Naive thymus-derived CD4-positive, alpha-beta T cell (primary cell): Measurements from ENCODE around the gene NPEPPS. TPM values are rescaled to one million over a fixed set of nuclear protein-coding genes. Genes with fewer than 3 reads are reported as not detected.

Experiments
- ATAC-seq: fragments of 150-1000 bp; cut with Tn5 transposase; 2 replicates; pipeline ENCODE4 v1.10.0; 2021; ENCODE audit warnings: mild to moderate bottlenecking, moderate library complexity
- CTCF ChIA-PET: fragments of 350-600 bp; sonication (Branson Sonifier 250); formaldehyde crosslinking; loops from one replicate; lab custom pipeline; 2021; ENCODE audit warnings: antibody characterized with exemption; lab: Charles Lee
- POLR2A ChIA-PET: fragments of 350-600 bp; sonication (Branson Sonifier 250); formaldehyde crosslinking; loops from one replicate; lab custom pipeline; 2021; ENCODE audit warnings: antibody characterized with exemption, inconsistent platforms; lab: Charles Lee
- DNase-seq, 9 donors: peaks; one replicate each; pipeline versions ENCODE4 v3.0.0 to v3.0.0-alpha.2; 2020 to 2022; ENCODE audit warnings: mixed read lengths in 1 of 9
- H3K27ac ChIP-seq: one replicate; pipeline ENCODE4 v1.7.0; 2013; ENCODE audit warnings: mild to moderate bottlenecking, low read depth, low read length, moderate library complexity
- H3K27me3 ChIP-seq, 2 donors: one replicate each; pipeline ENCODE4 v1.7.0; 2013; ENCODE audit warnings: low read length in 2 of 2, mild to moderate bottlenecking in 2 of 2, moderate library complexity in 2 of 2; ENCODE audit not compliant: control insufficient read depth in 2 of 2, insufficient read depth in 2 of 2
- H3K36me3 ChIP-seq, 3 experiments: 1 replicate in 2 of 3; 2 replicates in 1 of 3; pipeline ENCODE4 v1.7.0; 2013; ENCODE audit warnings: low read length in 3 of 3, mild to moderate bottlenecking in 3 of 3, moderate library complexity in 1 of 3; ENCODE audit not compliant: insufficient read depth in 3 of 3, control insufficient read depth in 2 of 3
- H3K4me1 ChIP-seq, 2 donors: one replicate each; pipeline ENCODE4 v1.7.0; 2013; ENCODE audit warnings: low read length in 2 of 2, mild to moderate bottlenecking in 2 of 2, moderate library complexity in 1 of 2; ENCODE audit not compliant: control insufficient read depth in 2 of 2, insufficient read depth in 2 of 2
- H3K4me3 ChIP-seq: 2 replicates; pipeline ENCODE4 v1.7.0; 2013; ENCODE audit warnings: mild to moderate bottlenecking, low read length
- H3K9me3 ChIP-seq, 3 experiments: 1 replicate in 2 of 3; 2 replicates in 1 of 3; pipeline ENCODE4 v1.7.0; 2013; ENCODE audit warnings: low read length in 3 of 3; ENCODE audit not compliant: control insufficient read depth in 2 of 3
- H3K27ac Mint-ChIP-seq, 9 donors: one replicate each; pipeline ENCODE4 v1.8.0; 2020 to 2022; ENCODE audit warnings: mixed read lengths in 9 of 9, mild to moderate bottlenecking in 8 of 9, moderate library complexity in 5 of 9, inconsistent platforms in 2 of 9
- H3K27me3 Mint-ChIP-seq, 5 donors: one replicate each; pipeline ENCODE4 v1.8.0; 2021 to 2022; ENCODE audit warnings: mixed read lengths in 5 of 5, mild to moderate bottlenecking in 1 of 5
- H3K36me3 Mint-ChIP-seq, 5 donors: one replicate each; pipeline ENCODE4 v1.8.0; 2020 to 2022; ENCODE audit warnings: mixed read lengths in 5 of 5, mild to moderate bottlenecking in 3 of 5, inconsistent platforms in 1 of 5
- H3K4me1 Mint-ChIP-seq, 7 donors: one replicate each; pipeline ENCODE4 v1.8.0; 2020 to 2022; ENCODE audit warnings: mixed read lengths in 7 of 7, mild to moderate bottlenecking in 3 of 7, inconsistent platforms in 1 of 7
- H3K4me3 Mint-ChIP-seq, 10 donors: one replicate each; pipeline ENCODE4 v1.8.0; 2020 to 2022; ENCODE audit warnings: mild to moderate bottlenecking in 10 of 10, mixed read lengths in 10 of 10, moderate library complexity in 6 of 10, inconsistent platforms in 2 of 10
- H3K9me3 Mint-ChIP-seq, 11 donors: one replicate each; pipeline ENCODE4 v1.8.0; 2020 to 2022; ENCODE audit warnings: mixed read lengths in 11 of 11, mild to moderate bottlenecking in 4 of 11, inconsistent platforms in 1 of 11, moderate library complexity in 1 of 11
- intact Hi-C, 2 donors: fragments of 100-400 bp; cut with micrococcal nuclease; formaldehyde crosslinking; loops; one replicate each; pipeline ENCODE4 v1.15.1; 2023
- polyA plus RNA-seq, 2 donors: library from polyadenylated mRNA; unstranded; fragments of 300-500 nt; fragmentation: Illumina TruSeq; gene quantifications; one replicate each; pipeline ENCODE4 v1.2.3, GENCODE V29; 2021
- total RNA-seq, 6 experiments: library from RNA in 5 of 6; stranded (reverse) in 5 of 6; gene quantifications; 1 replicate in 5 of 6; 2 replicates in 1 of 6; pipeline ENCODE4 v1.2.3 and lab custom pipeline; 2021 to 2026

The NPEPPS gene
- total and polyA plus RNA-seq, 7 experiments from 2014 or later: 33.6 to 129 (median 87.6) TPM

DNA sequence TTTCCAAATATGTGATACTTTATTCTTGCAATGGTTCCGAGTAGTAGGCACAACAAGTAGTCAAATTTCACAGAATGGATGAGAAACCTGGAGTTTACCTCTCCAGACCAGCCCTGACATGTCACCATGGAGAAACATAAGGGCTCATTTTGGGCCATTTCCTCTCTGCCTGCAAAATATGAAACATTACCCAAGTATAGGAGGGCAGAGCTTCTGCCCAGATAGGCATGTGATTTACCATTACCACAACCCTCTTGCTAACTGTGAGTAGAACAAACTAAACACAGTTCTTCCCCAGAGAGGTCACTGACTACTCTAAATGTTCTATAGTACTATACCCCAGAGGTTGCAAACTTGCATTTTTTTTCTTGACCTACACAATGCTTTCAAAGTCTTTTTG, 103.1 kb downstream of the NPEPPS start:
- no peak overlapping the region for H3K4me3 ChIP-seq
- Mint-ChIP-seq H3K27ac (no peak overlapping the region), H3K9me3 (no peaks in the 10 kb centered on the region), H3K36me3 (peaks cover 3 to 16% (median 7%) of the 10 kb centered on the region in 5 donors), H3K4me1 (peaks cover 6 to 16% (median 8%) of the 10 kb centered on the region in 7 donors), H3K27me3 (no peaks in the 10 kb centered on the region), H3K4me3 (no peak overlapping the region)
- no peaks in the 10 kb centered on the region for H3K27me3 ChIP-seq
- DNase-seq (no peak), ATAC-seq (no peak)
- H3K27ac ChIP-seq: no peak overlapping the region
- no peaks in the 10 kb centered on the region for H3K4me1 ChIP-seq
- H3K9me3 ChIP-seq: no peaks in the 10 kb centered on the region
- intact Hi-C loops: no loop called here
- ChIA-PET CTCF (no interaction called here), POLR2A (no interaction called here)
- peaks cover 0 to 8% (median 0%) of the 10 kb centered on the region in 3 experiments for H3K36me3 ChIP-seq

DNA sequence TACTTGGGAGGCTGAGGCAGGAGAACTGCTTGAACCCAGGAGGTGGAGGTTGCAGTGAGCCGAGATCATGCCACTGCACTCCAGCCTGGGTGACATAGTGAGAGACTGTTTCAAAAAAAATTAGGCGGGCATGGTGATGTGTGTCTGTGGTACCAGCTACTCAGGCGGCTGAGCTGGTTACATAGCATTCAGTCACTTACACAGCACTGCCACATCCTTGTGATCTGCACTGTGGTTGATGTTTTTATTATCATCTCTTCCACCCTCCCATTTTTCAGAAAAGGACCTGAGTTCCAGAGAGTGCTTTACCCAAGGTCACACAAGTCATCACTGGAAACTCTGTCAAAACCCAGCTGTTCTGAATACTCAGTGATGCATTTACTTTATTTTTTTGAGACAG, 104.0 kb downstream of the NPEPPS start:
- Histone ChIP-seq H3K4me1 (no peaks in the 10 kb centered on the region), H3K27me3 (no peaks in the 10 kb centered on the region), H3K27ac (no peak overlapping the region), H3K4me3 (no peak overlapping the region), H3K9me3 (no peaks in the 10 kb centered on the region), H3K36me3 (peaks cover 0 to 8% (median 0%) of the 10 kb centered on the region in 3 experiments)
- ATAC-seq: peak; percentile 61
- Mint-ChIP-seq H3K4me3 (no peak overlapping the region), H3K27ac (no peak overlapping the region), H3K27me3 (no peaks in the 10 kb centered on the region), H3K9me3 (no peaks in the 10 kb centered on the region), H3K36me3 (peaks cover 3 to 16% (median 7%) of the 10 kb centered on the region in 5 donors), H3K4me1 (peaks cover 6 to 16% (median 8%) of the 10 kb centered on the region in 7 donors)
- no peak for DNase-seq
- CTCF ChIA-PET: no interaction called here
- POLR2A ChIA-PET: no interaction called here
- intact Hi-C loops: no loop called here

DNA sequence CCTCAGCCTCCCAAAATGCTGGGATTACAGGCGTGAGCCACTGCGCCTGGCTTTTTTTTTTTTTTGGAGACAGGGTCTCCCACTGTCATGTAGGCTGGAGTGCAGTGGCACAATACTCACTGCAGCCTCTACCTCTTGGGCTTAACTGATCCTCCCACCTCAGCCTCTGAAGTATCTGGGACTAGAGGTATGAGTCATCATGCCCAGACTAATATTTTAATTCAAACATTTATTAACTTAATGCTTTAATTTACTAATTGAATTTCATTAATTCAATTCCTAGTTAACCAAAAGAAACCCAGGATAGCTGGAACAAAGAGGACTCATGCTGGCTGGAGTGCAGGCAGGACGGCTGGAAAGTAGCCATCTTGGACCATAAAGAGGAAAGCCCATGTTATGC, 104.8 kb downstream of the NPEPPS start:
- Mint-ChIP-seq H3K9me3 (no peaks in the 10 kb centered on the region), H3K4me1 (peaks cover 6 to 16% (median 8%) of the 10 kb centered on the region in 7 donors), H3K27me3 (no peaks in the 10 kb centered on the region), H3K4me3 (no peak overlapping the region), H3K27ac (no peak overlapping the region), H3K36me3 (peaks cover 3 to 15% (median 7%) of the 10 kb centered on the region in 5 donors)
- Histone ChIP-seq H3K27ac (no peak overlapping the region), H3K9me3 (no peaks in the 10 kb centered on the region), H3K27me3 (no peaks in the 10 kb centered on the region), H3K4me1 (no peaks in the 10 kb centered on the region), H3K36me3 (peaks cover 0 to 5% (median 0%) of the 10 kb centered on the region in 3 experiments), H3K4me3 (no peak overlapping the region)
- ATAC-seq (no peak), DNase-seq (no peak)
- ChIA-PET POLR2A (interaction anchor here (0.6 to 1.5 kb wide), 2 partner anchors 11 to 36 kb away, joined by 3 read pairs; no protein-coding TSS in a partner anchor), CTCF (no interaction called here)
- intact Hi-C loops: no loop called here

DNA sequence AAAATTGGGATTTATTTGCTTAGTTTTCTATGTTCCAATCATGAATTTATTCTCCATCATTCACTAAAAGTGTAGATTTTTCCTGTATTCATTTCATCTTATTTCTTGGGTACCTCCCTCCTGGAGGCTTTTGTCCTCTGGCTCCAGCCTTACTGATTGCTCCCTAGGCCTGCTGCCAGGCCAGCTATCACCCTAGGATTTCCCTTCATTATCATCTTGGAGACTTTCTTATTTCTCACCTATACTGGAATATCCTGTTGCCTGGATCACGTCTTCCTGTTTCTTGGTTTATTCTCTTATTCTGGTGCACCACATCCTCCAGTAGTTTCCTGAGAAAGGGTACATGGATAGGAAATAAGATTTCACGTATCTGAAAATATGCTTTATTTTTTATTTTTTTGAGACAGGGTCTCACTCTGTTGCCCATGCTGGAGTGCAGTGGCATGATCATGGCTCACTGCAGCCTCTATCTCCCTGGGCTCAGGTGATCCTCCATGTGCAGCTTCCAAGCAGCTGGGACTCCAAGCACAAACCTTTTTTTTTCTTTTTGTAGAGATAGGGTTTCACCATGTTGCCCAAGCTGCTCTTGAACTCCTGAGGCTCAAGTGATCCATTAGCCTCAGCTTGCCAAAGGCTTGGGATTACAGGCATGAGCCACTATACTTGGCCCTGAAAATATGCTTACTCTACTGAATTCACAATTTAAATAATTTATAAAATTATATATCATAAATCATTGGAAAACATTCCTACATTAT, 105.5 kb downstream of the NPEPPS start:
- Mint-ChIP-seq H3K27ac (peak overlapping the region in 4 of 9 donors; percentile 26 to 59 (median 44)), H3K36me3 (peaks cover 0 to 10% (median 5%) of the 10 kb centered on the region in 5 donors), H3K27me3 (no peaks in the 10 kb centered on the region), H3K4me1 (peaks cover 6 to 13% (median 8%) of the 10 kb centered on the region in 7 donors), H3K4me3 (peak overlapping the region in 4 of 10 donors; percentile 22 to 54 (median 36)), H3K9me3 (no peaks in the 10 kb centered on the region)
- peaks cover 0 to 5% (median 0%) of the 10 kb centered on the region in 3 experiments for H3K36me3 ChIP-seq
- H3K4me1 ChIP-seq: no peaks in the 10 kb centered on the region
- ATAC-seq (no peak), DNase-seq (no peak)
- CTCF ChIA-PET: interaction anchor here (0.6 kb wide), 1 partner anchor 9 kb away, joined by 3 read pairs; no protein-coding TSS in a partner anchor
- H3K27ac ChIP-seq: no peak overlapping the region
- intact Hi-C loops: no loop called here
- POLR2A ChIA-PET: interaction anchor here (1.5 kb wide), 1 partner anchor 11 kb away, joined by 3 read pairs; no protein-coding TSS in a partner anchor
- H3K27me3 ChIP-seq: no peaks in the 10 kb centered on the region
- H3K4me3 ChIP-seq: no peak overlapping the region
- H3K9me3 ChIP-seq: no peaks in the 10 kb centered on the region

DNA sequence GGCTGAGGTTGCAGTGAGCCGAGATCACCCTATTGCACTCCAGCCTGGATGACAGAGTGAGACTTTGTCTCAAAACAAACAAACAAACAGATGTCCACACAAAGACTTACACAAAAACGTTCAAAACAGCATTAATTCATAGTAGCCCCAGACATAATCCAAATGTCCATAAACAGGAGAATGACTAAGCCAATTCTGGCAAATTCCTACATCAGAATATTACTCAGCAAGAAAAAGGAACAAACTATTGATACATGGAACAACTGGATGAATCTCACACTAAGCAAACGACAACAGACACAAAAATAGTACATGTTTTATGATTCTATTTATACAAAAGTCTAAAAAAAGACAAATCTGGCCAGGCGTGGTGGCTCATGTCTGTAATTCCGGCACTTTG, 108.0 kb downstream of the NPEPPS start:
- Mint-ChIP-seq H3K27ac (peak overlapping the region in 2 of 9 donors; percentile 50 to 70), H3K9me3 (no peaks in the 10 kb centered on the region), H3K4me3 (no peak overlapping the region), H3K27me3 (no peaks in the 10 kb centered on the region), H3K4me1 (peaks cover 7 to 13% (median 9%) of the 10 kb centered on the region in 7 donors), H3K36me3 (peaks cover 0 to 10% (median 5%) of the 10 kb centered on the region in 5 donors)
- Histone ChIP-seq H3K9me3 (no peaks in the 10 kb centered on the region), H3K4me1 (no peaks in the 10 kb centered on the region), H3K4me3 (no peak overlapping the region), H3K36me3 (peaks cover 0 to 2% (median 0%) of the 10 kb centered on the region in 3 experiments), H3K27me3 (no peaks in the 10 kb centered on the region), H3K27ac (no peak overlapping the region)
- ChIA-PET CTCF (no interaction called here), POLR2A (interaction anchor here (0.7 kb wide), 1 partner anchor 86 kb away, joined by 3 read pairs; no protein-coding TSS in a partner anchor)
- ATAC-seq (no peak), DNase-seq (no peak)
- intact Hi-C loops: no loop called here

DNA sequence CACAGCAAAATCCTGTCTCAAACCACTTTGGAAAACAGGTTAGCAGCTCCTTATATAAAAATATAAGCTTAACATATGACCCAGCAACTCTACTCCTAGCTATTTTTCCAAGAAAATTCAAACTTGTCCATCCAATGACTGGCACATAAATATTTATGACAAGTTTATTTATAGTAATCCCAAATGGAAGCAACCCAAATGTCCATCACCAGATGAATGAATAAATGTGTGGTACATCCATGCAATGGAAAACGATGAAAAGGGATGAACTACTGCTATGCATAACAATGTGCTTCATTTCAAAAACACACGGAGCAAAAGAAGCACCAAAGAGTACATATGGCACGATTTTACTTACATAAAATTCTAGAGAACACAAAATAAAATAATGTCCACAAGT, 109.2 kb downstream of the NPEPPS start:
- ChIA-PET POLR2A (no interaction called here), CTCF (no interaction called here)
- Mint-ChIP-seq H3K4me1 (peaks cover 11 to 16% (median 13%) of the 10 kb centered on the region in 7 donors), H3K4me3 (no peak overlapping the region), H3K27me3 (no peaks in the 10 kb centered on the region), H3K27ac (no peak overlapping the region), H3K9me3 (no peaks in the 10 kb centered on the region), H3K36me3 (peaks cover 0 to 8% (median 5%) of the 10 kb centered on the region in 5 donors)
- no peaks in the 10 kb centered on the region for H3K9me3 ChIP-seq
- intact Hi-C loops: no loop called here
- no peaks in the 10 kb centered on the region for H3K27me3 ChIP-seq
- ATAC-seq: no peak
- H3K27ac ChIP-seq: no peak overlapping the region
- H3K4me1 ChIP-seq: no peaks in the 10 kb centered on the region
- no peak overlapping the region for H3K4me3 ChIP-seq
- H3K36me3 ChIP-seq: no peaks in the 10 kb centered on the region
- no peak for DNase-seq
